ENCODE results near the gene ACTR6. TPM values are rescaled to one million over a fixed set of nuclear protein-coding genes. Genes with fewer than 3 reads are reported as not detected.
A peak's percentile ranks its signal among the peaks of the same experiment; 100 is the strongest.

Gene ACTR6
- total and polyA plus RNA-seq, 9 of the 15 experiments (the other 6 are each of a cell fraction or from before 2014, with no cell fraction given), result 26.1 to 109 (median 70.9) TPM

- TF ChIP-seq ZFX (CRISPR knock-in tag; IDR thresholded peaks at IDR 0.05) (0 out of 2 replicates have a peak, but pooled peaks have one; percentile 11), RBFOX2 (IDR thresholded peaks at IDR 0.05; ENCODE audit: low read depth, low read length) (peak; percentile 64), REST (IDR thresholded peaks at IDR 0.05; ENCODE audit: borderline replicate concordance) (no peak), REST (CRISPR knock-in tag; IDR thresholded peaks at IDR 0.05; ENCODE audit: low read depth) (no peak), IRF1 (CRISPR knock-in tag; IDR thresholded peaks at IDR 0.05; ENCODE audit: borderline replicate concordance) (no peak), HOMEZ (CRISPR knock-in tag; IDR thresholded peaks at IDR 0.05) (no peak), TFAP4 (CRISPR knock-in tag; IDR thresholded peaks at IDR 0.05; ENCODE audit: borderline replicate concordance) (peak; percentile 52; the same call in 1 of the 2 replicates), SOX6 (IDR thresholded peaks at IDR 0.05) (0 out of 2 replicates have a peak, but pooled peaks have one; percentile 17), HMBOX1 (IDR thresholded peaks at IDR 0.05) (0 out of 2 replicates have a peak, but pooled peaks have one; percentile 12), YBX1 (IDR thresholded peaks at IDR 0.05) (no peak), FOXP1 (CRISPR knock-in tag; IDR thresholded peaks at IDR 0.05) (0 out of 2 replicates have a peak, but pooled peaks have one; percentile 53), EGR1 (conservative IDR thresholded peaks at IDR 0.05) (peak; percentile 78), PHF8 (IDR thresholded peaks at IDR 0.05; ENCODE audit: borderline replicate concordance, low read length) (peak; percentile 67; the same call in 1 of the 2 replicates), PTTG1 (tag; IDR thresholded peaks at IDR 0.05; ENCODE audit: low read depth) (no peak)
Measured at GRCh38 chr12:100200463-100201181, at the start of gene ACTR6 (continued).

All from K562 (cell line).